Activated CD4-positive, CD25-positive, alpha-beta regulatory T cell treated with anti-CD3 and anti-CD28 coated beads, Interleukin-2, amount 50 U/mL, for 24 hours (primary cell): ENCODE results near the gene HIRIP3.
"Not testable (repeated sequence)": the region's sequence is repeated elsewhere in the genome, so short reads cannot be mapped to it uniquely, and the experiment has no call there.

Experiments used
- ATAC-seq, 2 donors: fragments of 150-1000 bp; cut with Tn5 transposase; one replicate each; pipeline ENCODE4 v1.10.0; 2021; ENCODE audit warnings: mild to moderate bottlenecking in 1 of 2, moderate library complexity in 1 of 2

The HIRIP3 gene, protein sequence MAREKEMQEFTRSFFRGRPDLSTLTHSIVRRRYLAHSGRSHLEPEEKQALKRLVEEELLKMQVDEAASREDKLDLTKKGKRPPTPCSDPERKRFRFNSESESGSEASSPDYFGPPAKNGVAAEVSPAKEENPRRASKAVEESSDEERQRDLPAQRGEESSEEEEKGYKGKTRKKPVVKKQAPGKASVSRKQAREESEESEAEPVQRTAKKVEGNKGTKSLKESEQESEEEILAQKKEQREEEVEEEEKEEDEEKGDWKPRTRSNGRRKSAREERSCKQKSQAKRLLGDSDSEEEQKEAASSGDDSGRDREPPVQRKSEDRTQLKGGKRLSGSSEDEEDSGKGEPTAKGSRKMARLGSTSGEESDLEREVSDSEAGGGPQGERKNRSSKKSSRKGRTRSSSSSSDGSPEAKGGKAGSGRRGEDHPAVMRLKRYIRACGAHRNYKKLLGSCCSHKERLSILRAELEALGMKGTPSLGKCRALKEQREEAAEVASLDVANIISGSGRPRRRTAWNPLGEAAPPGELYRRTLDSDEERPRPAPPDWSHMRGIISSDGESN

DNA sequence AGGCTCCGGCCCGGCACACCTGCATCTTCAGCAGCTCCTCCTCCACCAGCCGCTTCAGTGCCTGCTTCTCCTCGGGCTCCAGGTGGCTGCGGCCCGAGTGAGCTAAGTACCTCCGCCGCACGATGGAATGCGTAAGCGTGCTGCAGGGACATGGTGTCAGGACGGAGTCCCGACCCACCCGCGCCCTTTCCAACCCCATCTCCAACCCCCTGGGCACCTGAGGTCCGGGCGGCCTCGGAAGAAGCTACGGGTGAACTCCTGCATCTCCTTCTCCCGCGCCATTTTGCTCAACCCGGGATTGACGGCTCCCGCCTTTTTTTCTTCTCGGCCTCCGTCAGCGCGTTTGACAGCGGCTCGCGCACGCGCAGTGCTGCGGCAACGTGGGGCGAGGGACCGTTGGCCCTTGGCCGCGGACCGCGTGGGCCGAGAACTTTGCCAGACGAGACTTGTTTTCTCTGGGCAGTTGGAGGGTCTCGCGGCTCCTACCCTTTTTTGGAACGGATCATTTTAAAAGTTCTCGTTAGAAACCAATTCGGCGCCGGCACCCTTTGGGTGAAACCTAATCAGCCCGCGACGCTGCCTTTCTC lies at the start of gene HIRIP3:
Gene HIRIP3, minus strand, starts transcription at position 294 of the 587 bp plus-strand sequence. Its CDS starts 12 bp downstream, at position 282.
- peak; percentile 54 to 64 for ATAC-seq

DNA sequence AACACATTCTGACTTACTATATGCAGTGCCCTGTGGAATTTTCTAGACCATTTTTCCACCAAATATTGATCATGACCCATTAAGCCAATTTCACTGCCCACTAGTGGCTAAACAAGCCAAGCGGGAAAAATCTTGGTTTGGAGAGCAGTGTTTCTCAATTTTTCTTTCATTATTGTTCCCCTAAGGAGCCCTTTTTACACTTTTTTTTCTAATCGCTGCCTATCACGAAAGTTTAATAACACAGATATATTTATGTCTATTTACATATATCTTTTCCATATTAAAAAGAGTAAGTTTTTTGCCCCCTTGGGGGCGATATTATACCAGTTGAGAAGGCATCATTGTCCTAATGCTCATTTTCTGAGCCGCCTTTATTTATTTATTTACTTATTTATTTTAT lies 46.4 kb upstream of the HIRIP3 start:
- ATAC-seq, result no peak

DNA sequence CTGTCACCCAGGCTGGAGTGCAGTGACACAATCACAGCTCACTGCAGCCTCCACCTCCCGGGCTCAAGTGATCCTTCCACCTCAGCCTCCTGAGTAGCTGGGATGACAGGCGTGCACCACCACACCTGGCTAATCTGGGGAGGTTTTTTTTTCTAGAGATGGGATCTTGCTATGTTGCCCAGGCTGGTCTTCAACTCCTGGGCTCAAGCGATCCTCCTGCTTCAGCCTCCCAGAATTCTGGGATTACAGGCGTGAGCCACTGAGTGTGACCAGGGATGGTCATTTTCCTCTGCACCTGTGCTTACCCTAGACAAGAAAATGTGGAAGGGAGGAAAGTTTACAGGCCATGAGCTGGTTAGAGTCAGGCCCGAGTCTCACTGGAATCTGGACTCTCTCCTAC lies 45.3 kb upstream of the HIRIP3 start:
- not testable (repeated sequence) for ATAC-seq

DNA sequence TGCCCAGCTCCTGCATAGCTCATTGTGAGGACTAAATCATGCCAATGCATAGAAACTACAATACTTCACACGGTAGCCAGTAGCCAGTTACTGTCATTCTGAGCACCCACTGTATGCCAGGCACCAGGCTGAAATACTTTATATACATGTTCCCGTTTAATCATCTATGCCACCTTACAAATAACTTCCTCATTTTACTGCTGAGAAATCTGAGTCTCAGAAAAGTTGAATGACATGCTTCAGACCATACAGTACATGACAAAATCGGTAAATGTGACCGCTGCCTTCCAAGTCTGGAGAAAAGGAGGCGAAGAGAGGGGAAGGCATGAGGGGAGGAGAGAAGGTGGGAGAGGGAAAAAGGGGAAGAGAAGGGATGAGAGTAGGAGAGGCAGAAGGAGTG lies 44.8 kb upstream of the HIRIP3 start:
- ATAC-seq, result no peak

DNA sequence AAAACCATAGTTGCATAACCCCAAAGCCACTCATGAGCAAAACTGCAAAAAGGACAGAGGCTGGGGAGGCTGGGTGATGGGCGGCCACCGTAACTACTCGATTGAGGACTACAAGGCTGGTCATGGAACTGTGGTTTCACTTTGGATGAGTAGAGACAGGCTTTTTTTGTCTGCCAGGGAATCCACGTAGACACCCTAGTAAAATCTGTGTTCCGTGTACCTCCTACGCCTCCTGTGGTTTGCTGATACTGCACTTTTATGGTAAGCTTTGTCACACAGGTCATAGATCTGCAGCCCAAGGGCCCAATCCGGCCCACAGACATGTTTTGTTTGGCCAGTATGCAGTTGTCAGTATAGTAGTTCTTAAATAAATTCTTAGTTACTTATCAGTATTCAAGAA lies 37.9 kb upstream of the HIRIP3 start:
- peak; percentile 40 to 61 for ATAC-seq

DNA sequence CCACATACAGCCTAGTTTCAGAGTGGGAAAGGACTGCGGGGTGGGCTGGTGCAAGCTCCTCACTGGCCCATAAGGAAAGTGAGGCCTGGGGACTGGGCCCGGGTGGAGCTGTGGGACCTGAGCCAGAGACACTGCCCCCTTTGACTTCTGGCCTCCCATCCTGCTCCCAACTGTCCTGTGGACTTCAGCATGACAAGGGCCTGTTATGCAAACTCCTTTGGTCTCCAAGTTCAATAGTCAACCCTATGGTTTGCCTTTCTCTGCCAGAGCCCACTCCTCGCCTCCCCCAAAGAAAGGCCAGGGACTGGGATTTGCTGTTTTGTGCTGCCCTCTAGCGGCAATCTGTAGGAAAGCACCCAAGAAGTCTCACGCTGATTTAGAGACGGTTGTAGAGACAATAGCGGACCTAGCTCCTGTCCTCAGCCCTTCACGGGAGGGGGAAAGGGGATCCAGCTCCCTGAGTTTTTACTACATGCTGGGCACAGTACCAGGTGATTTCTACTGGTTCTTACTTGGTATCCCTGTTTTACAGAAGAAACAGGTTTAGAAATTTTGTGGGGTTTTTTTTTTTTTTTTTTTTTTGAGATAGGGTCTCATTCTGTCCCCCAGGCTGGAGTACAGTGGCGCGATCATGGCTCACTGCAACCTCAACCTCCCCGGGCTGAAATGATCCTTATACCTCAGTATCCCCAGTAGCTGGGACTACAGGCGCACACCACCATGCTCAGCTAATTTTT lies 36.8 kb upstream of the HIRIP3 start:
- peak; percentile 45 to 48 for ATAC-seq

DNA sequence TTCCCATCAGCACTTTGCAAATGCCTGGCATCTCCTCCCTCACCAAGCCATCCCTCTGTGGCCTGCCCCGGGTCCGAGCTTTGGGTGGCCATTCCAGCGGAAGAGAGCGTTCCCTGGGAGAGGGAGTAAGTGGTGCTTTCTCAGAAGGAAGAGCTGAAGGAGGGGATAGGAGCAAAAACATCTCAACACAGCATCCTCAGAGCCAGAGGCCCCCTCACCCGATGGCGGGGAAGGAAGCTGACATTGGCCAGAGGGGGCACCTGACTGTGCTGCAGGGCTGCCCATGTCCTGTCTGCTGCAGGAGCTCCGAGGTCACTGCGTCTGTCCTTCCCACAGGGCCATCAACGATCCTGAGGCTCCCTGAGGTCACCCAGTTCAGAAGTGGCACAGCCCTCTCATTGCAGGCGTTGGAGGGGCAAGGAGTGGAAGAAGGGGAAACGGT lies 36.1 kb upstream of the HIRIP3 start:
- ATAC-seq, result no peak

DNA sequence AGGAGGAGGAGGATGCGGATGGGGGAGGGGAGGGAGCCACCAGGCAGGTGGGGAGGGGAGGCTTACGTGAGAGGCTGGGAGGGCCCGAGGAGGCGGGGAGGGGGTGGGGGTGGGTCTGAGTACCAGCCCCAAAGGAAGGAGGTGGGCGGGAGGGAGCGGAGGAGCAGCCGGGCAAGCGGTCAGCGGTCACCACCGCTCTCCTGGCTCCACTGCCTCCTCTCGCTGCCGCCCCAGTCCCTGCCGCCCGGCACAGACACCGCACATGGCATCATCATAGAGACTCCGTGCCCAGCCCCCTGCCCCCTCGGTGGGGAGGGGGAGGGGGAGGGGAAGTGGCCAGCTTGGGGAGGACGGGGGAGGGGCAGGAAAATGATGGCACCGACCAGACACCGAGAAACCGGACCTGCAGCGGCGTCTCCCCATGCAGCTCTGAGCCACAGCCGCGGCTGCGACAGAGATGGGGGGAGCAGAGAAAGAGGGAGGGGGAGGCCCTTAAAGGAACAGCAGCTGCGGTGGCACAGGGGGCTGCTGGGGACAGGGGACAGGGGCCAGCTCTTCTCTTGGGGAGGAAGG lies 35.5 kb upstream of the HIRIP3 start, which contains the start of gene TLCD3B:
Gene TLCD3B, minus strand, starts transcription at position 431 of the 573 bp plus-strand sequence. CDS start 744 bp downstream, outside the sequence.
- ATAC-seq, result no peak

DNA sequence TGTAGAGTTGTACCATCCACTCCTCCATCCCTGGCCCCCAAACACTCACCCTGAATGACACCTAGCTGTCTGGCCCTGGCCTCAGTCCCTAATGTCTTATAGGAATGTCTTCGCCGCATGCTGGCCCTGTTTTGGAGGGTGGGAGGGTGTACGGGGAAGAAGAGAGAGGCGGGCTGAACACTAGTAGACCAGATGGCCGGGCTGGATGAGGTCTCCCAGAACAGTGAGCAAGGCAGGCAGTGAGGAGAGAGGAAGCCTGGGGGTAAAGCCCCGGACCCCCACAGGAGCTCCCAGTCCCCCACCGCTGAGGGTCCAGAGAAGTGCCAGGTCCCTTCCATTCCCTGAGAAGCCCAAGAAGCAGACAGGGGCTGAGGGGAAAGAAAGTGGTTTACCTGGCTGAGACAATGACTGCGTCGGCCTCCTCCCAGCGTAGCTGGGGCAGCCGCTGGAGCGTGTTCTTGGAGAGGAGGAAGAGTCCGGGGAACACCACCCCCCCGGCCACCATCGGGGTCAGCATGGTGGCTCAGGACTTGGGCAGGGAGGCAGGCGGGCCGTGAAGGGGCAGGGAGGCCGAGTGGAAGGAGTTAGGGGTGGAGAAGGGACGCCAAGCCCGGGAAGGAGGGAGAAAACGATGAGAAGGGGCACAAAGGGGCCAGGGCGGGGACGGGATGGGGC lies 34.7 kb upstream of the HIRIP3 start:
- ATAC-seq, result no peak

DNA sequence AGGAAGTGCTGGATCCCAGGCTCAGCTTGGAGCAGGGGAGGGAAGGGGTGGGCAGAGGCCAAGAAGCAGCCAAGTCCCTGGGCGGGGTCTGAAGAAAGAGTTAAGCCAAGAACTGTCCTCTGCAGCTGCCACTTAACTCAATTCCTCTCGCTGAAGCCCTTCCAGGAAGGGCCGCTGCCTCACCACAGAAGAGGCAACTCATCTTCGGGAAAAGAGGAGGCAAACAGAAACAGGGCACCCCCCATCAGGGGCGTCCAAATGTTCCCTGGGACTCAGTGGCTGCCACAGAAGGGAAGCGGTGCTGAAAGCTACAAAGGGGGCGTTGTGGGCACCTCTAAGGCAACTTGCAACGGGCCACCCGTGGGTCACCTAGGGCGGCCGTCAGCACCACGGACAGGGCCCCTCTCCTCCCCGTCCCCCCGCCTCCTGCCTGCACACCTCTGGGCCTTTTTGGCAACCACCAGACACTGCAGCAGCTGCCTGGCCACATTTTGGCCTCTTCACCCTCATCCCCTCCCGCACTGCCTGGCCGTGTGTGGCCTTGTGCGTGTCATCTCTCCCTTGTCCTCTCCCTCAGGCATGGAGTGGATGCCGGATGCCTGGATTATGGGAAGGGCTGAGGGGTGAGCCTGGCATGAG lies 33.1 kb upstream of the HIRIP3 start:
- no peak for ATAC-seq

DNA sequence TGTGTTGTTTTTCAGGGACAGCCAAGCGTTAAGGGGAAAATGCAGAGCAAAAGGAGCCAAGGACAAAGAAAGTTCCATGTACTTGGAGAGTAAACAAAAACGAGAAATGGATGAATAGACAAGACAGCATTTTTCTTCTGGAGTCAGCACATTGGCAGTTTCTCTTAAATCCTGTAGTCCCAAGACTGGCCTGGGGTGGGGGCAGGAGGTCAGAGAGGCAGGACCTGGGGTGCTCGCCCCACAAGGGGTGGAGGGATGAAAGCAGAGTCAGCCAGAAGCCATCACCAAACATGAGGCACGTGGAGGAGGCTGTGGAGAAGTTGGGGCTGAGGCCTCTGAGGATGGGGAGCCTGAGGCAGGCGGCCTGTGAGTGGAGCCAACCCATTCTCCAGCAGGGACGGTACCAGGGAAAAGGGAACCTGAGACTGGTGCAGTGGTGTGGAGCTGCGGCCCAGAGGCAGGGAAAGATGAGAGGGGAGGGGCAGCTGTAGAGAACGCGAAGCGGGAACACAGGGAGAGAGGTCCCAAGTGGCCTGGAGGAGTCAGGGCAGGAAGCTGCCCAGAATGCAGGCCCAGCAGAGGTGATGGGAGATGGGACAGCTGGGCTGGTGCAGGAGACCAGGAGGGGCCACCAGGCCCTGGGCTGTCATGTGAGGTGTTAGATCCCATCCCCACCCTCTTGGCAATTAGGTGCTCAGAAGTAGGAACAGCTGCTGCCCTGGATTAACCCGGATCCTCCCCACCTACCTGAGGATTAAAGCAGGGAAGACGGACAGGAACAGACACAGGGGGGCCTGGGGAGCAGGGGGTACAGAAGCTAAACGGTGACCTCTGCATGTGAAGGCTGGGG lies 32.4 kb upstream of the HIRIP3 start:
- ATAC-seq, result no peak

DNA sequence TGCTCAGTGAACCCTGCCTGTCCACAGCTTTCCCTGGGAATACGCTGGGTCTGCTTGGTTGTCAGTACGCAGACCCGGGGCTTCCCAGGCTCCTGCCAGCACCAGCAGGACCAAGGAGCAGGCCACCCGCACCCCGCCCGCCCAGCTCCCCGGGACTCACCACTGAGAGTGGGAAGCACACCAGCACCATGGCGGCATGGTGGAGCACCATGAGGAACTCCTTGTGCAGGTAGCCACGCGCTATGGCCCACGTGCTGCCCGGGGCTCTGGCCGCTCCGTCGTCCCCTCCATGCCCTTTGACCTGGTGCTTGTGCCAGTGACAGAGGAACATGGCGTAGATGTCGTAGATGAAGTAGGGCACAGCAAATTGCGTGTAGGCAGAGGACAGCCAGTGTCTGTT lies 31.0 kb upstream of the HIRIP3 start:
- no peak for ATAC-seq

DNA sequence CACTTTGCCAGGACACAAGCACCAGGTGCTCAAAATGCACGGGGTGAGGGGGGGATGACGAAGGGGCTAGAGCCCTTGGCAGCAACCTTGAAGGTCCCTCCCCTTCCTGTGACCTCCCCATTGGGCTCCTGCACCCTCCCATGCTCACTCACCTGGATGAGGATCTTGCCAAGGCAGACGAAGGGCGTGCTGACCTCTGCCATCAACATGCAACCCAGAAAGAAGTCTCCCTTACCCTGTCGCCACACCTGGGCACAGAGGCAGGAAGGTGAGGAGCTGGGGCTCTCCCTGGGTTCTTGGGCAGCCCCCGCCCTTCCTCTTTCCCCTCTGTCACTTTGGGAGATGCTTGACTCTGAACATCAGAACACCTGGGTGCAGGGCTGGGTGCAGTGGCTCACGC lies 30.2 kb upstream of the HIRIP3 start:
- ATAC-seq, result no peak

DNA sequence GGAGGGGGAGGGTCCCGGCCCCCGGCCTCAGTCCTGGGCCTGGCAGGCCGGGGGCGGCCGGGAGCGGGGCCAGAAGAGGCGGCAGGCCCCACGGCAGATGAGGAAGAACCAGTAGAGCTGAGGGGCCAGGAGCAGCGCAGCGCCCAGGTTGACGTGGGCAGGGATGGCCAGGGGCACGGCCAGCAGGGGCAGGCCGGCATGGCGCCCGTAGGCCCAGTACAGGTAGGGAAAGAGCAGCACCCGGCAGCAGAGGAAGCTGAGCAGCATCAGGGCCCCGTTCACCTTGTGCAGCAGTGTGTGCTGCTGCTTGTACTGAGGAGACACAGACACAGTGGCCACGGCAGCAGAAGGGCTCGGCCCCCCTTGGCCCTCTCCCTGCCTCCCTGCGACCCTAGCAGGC lies 29.7 kb upstream of the HIRIP3 start:
- no peak for ATAC-seq

DNA sequence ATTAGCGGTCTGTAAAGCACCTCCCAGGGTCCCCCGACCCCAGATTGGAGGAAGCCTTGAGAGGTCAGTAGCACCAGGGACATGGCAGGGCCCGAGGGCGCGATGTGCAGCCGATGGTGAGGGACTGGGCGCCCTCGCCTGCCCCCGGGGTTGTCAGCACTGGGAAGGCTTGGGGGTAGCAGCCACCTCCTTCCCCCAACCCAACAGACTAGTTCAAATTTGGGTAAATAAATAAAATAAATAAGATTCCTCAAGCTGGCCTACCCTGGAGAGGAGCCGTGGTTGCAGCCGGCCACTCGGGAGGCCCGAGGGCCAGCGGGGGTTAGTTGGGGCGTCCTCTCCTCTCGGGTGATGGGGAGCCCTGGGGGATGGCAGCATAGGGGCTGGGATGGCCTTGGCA lies 29.0 kb upstream of the HIRIP3 start:
- ATAC-seq, result no peak

DNA sequence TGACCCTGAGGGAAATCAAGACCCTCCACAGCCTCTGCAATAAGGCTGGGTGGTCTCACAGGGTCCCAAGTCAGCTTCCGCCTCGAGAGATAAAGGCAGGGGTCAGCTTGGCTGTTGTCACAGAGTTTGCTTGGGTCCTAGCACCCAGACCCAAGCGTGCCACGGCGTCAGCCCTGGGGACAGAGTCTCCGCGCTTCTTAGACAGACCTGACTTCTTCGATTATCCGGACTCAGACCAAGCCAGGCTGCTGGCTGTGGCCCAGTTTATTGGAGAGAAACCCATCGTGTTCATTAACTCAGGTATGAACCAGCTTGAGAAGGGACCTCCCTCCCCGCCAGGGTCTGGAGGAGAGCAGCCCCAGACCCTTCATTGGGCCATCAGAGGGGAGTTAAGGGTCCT lies 28.2 kb upstream of the HIRIP3 start:
- no peak for ATAC-seq

DNA sequence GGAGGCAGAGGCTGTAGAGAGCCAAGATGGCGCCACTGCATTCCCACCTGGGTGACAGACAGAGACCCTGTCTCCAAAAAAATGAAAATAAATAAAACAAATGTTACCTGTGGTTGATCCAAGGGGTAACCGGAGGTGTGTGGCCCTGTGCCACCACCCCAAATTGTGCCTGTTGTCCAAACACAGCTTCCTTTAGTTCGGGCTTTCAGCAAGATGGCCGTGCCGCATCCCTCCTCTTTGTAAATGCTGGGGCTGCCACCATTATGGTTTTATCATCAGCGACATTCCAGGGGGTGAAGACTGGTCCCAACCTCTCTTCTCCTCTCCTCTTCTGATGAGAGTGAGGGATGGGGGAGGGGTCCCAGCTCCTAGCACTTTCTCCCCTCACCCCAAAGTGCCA lies 27.5 kb upstream of the HIRIP3 start, which contains the start of gene C16orf92:
Gene C16orf92, plus strand, starts transcription at position 312 of the 400 bp plus-strand sequence. CDS start 143 bp downstream, outside the sequence.
- ATAC-seq, result no peak

DNA sequence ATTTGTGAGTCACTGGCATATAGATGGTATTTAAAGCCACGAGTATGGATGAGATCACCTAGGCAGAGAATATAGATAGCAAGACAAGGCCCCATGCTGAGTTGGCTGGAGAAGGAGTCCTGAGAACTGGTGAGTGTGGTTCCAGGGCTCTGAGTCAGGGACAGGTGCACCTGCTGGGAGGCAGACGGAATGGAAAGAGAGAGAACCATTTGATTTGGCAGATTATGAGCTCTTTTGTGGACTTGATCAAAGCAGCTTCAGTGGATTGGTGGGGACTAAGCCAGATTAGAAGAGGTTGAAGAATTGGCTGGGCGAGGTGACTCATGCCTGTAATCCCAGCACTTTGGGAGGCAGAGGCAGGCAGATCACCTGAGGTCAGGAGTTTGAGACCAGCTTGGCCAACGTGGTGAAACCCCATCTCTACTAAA lies 23.3 kb upstream of the HIRIP3 start:
- peak; percentile 22 to 27 for ATAC-seq

DNA sequence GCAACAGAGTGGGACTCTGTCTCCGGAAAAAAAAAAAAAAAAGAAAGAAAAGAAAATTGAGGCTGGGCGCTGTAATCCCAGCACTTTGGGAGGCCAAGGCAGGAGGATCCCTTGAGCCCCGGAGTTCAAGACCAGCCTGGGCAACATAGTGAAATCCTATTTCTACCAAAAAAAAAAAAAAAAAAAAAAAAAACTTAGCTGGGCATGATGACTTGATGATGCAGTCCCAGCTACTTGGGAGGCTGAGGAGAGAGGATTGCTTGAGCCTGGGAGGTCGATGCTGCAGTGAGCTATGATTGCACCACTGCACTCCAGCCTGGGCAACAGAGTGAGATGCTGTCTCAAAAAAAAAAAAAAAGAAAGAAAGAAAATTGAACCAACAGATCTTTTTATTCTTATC lies 22.5 kb upstream of the HIRIP3 start:
- ATAC-seq, result not testable (repeated sequence)

DNA sequence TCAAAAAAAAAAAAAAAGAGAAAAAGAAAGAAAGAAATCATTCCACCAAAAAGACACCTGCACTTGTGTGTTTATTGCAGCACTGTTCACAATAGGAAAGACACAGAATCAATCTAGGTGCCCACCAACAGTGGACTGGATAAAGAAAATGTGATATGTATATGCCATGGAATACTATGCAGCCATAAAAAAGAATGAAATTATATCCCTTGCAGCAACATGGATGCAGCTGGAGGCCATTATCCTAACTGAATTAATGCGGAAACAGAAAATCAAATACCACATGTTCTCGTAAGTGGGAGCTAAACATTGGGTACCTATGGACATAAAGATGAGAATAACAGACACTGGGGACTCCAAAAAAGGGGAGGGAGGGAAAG lies 21.9 kb upstream of the HIRIP3 start:
- no peak for ATAC-seq
